ENCODE data around the gene HIPK3.

Gene HIPK3

GRCh38 chr11:33309118-33309517 lies 51.9 kb downstream of the HIPK3 start:
- DNase-seq = no peak

GRCh38 chr11:33310720-33311500 lies 53.7 kb downstream of the HIPK3 start:
- DNase-seq = no peak

- DNase-seq = no peak
Measured at GRCh38 chr11:33311680-33312079, 54.5 kb downstream of the HIPK3 start.

GRCh38 chr11:33315822-33316221 lies 58.6 kb downstream of the HIPK3 start:
- DNase-seq = no peak

- DNase-seq = no peak
Measured at GRCh38 chr11:33317662-33318061, 60.5 kb downstream of the HIPK3 start.

GRCh38 chr11:33320016-33320813 lies 63.0 kb downstream of the HIPK3 start:
- no peak for DNase-seq

GRCh38 chr11:33320814-33321330 lies 63.7 kb downstream of the HIPK3 start:
- DNase-seq = no peak

GRCh38 chr11:33321422-33321821 lies 64.2 kb downstream of the HIPK3 start:
- no peak for DNase-seq

- no peak for DNase-seq
Measured at GRCh38 chr11:33323421-33323820, 66.2 kb downstream of the HIPK3 start.

- DNase-seq = no peak
Measured at GRCh38 chr11:33324302-33324985, 67.3 kb downstream of the HIPK3 start.

GRCh38 chr11:33325451-33325850 lies 68.3 kb downstream of the HIPK3 start:
- no peak for DNase-seq

GRCh38 chr11:33329705-33330329 lies 72.6 kb downstream of the HIPK3 start:
- DNase-seq = peak; percentile 11

GRCh38 chr11:33333816-33334215 lies 76.6 kb downstream of the HIPK3 start:
- no peak for DNase-seq

- no peak for DNase-seq
Measured at GRCh38 chr11:33334627-33335026, 77.4 kb downstream of the HIPK3 start.

GRCh38 chr11:33339247-33339646 lies 82.1 kb downstream of the HIPK3 start:
- no peak for DNase-seq

GRCh38 chr11:33344611-33345010 lies 87.4 kb downstream of the HIPK3 start:
- no peak for DNase-seq

- no peak for DNase-seq
Measured at GRCh38 chr11:33347490-33348125, 90.4 kb downstream of the HIPK3 start.

- no peak for DNase-seq
Measured at GRCh38 chr11:33350287-33350686, 93.1 kb downstream of the HIPK3 start.

GRCh38 chr11:33358150-33358831 lies 101.1 kb downstream of the HIPK3 start:
- no peak for DNase-seq

- no peak for DNase-seq
Measured at GRCh38 chr11:33360642-33361041, 103.5 kb downstream of the HIPK3 start.

- DNase-seq = no peak
Measured at GRCh38 chr11:33362051-33362910, 105.1 kb downstream of the HIPK3 start.
